HTERT RPE-1 (cell line): ENCODE measurements around the gene PDE5A.
"Not testable (repeated sequence)": the region's sequence is repeated elsewhere in the genome, so short reads cannot be mapped to it uniquely, and the experiment has no call there.

Experiments used
- in situ Hi-C: fragments of 300-500 bp; cut with MboI; formaldehyde crosslinking; loops from 4 replicates; pipeline ENCODE4 v1.14.3; 2020; ENCODE audit warnings: low sequenced_read_pairs

The PDE5A gene

DNA sequence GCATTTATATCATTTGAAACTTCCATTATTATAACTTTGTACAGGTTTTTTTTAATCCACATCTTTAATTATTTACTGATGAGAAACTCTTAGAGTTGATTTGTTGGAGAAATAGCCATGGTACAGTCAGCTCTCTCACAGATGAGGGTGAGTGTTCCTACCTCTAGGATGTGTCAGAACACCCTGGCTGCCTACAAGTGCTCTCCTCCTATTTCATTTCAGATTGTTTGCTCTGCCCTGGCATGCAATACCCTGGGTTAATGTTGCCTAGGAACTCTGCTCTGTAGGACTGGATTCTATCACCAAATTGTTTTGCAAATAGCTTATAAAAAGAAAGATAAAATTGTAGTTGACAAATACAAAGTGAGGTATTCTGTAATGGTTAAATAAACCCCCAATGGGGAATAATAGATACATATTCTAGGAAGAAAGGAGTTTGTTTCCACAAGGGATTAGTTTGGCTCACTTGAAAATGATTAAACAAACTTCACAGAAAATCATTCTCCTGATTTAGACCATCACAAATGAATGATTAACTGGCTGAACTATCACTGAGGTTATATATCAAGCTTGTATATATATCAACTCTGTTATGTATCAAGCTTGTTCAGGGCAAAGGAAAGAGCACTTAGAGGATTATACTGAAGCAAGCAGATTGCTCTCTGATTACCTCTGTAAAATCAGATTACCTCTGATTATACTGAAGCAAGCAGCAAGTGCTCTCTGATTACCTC is 150.0 kb downstream of the PDE5A start:
- in situ Hi-C loops: no loop called here

DNA sequence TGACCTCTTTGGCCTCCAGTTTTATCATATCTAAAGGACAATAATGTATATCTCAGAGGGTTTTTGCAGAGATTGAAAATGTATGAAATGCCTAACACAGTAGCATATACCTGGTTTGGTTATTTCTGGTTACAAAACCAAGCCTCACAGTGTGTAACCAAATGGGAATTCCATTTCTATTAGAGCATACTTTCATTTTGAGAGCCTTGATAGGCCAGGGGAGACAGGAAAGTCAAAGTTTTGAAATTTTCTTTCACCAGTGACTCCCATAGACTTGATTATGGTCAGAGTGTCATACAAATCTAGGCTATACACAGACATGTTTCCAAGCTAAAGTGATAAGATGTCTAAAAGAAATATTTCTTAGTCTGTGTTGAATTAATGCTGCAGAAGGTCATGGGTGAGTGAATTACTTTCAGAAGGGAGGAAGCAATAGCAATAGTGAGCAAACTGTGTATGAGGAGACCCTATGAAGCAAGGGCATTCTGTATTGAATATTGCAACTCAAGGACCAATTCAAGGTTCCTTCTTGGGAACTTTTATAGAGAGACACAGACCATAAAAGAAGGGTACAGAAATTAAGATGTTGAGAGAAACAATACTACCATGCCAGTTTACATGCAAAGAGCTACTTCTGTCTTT is 151.1 kb downstream of the PDE5A start:
- in situ Hi-C loops: no loop called here

DNA sequence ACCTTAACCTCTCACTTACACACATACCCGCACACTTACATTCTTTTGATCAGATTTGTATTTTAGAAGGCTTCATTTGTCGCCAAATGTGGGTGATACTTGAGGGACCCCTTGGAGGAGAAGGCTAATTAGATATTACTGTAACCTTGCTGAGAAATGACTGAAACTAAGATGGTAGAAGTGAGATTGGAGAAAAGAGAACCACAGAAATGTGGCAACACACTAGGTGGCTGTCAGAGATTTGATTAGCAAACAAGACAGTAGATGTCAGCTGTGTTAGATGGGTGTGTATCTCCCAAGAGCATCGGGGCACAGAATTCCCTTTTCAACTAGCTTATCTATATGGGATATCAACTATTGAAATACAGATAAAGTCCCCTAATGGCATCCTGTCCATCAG is 157.3 kb downstream of the PDE5A start:
- in situ Hi-C loops: no loop called here

DNA sequence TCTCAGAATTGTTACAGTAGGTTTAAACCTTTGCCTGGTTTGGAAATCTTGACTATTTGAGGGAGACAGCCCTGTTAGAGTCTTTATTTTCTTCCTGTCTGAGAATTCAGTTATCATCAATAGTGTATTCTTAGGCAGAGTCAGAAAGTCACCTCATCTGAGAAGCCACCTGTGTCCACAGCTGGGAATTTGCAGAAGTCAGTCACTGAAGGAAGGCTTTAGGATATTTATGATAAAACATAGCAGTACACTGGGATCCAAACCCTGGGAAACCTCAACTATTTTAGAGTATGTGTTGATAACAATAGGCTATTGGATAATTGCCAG is 157.9 kb downstream of the PDE5A start:
- in situ Hi-C loops: not testable (repeated sequence)

DNA sequence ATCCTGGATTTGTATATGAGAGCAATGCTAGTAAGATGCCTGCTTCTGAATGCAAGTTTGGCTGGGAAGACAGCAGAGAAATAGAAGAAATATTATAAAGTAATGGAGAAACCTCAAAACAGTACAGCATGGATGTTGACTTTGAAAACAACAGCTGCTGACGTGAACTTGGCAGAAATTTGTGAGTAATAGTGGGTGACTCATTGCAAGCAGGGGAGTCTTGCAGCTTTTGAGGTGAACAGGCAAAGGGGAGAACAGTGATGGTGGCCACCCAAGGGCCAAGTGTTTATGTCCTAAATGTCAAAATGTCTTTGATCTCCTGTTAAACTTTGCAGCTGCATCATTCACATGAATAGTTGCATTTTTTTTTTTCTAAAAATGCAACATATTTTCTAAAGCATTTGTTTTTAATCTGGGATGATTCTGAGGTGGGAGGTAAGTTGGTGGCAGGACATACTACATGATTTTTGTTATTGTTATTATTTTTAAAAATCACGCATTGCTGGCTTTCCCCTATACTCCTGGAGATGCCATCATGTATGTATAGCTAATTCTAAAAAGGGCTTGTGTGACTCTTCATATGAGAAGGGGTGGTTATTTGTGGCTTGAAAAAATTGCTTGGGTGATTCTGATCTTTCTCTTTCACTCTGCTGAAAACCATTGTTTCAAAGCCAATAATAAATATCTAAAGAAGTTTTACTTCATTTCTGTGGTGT is 158.4 kb downstream of the PDE5A start:
- in situ Hi-C loops: not testable (repeated sequence)

DNA sequence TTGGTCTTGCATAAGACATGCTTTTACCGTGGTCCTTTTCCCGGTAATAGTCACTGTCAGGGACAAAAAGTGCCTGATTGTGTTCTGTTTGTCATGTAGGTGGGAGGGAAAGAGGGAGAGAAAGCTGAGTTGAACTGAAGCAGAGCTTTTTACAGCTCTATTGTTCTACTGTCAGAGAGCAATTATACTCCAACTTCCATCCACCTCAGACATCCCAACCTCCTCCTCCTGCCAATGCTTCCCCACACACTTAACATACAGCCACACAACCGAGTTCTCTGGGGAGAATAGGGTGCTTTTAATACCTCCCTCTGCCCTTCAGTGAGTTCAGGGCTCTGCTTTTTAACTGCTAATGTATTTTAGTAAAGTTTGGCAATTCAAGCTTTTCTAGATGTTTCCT is 159.6 kb downstream of the PDE5A start:
- in situ Hi-C loops: not testable (repeated sequence)

DNA sequence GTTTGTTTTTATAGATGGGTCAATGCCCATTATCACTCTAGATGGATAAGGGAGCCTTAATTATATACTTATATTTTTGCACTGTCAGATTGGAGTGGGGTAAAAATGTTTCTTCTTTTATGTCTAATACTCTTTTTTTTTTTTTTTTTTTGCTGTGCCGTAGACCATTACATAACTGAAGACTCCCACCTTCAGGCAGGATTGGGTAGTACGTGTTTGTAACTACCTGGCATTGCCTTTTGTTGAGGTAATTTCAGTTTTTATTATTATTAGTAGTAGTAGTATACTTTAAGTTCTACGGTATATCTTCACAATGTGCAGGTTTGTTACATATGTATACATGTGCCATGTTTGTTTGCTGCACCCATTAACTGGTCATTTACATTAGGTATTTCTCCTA is 165.9 kb downstream of the PDE5A start:
- in situ Hi-C loops: not testable (repeated sequence)

DNA sequence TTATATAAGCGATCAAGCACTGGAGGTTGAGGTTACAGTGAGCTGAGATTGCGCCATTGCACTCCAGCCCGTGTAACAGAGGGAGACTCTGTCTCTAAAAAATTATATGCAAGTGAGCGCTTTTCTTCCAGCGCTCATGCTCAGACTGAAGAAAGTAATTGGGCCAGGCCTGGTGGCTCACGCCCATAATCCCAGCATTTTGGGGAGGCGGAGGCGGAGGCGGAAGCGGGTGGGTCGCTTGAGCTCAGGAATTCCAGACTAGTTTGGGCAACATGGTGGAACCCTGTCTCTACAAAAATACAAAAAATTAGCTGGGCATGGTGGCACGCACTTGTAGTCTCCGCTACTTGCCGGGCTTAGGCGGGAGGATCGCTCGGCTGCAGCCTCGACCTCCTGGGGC is 172.9 kb downstream of the PDE5A start:
- in situ Hi-C loops: not testable (repeated sequence)

DNA sequence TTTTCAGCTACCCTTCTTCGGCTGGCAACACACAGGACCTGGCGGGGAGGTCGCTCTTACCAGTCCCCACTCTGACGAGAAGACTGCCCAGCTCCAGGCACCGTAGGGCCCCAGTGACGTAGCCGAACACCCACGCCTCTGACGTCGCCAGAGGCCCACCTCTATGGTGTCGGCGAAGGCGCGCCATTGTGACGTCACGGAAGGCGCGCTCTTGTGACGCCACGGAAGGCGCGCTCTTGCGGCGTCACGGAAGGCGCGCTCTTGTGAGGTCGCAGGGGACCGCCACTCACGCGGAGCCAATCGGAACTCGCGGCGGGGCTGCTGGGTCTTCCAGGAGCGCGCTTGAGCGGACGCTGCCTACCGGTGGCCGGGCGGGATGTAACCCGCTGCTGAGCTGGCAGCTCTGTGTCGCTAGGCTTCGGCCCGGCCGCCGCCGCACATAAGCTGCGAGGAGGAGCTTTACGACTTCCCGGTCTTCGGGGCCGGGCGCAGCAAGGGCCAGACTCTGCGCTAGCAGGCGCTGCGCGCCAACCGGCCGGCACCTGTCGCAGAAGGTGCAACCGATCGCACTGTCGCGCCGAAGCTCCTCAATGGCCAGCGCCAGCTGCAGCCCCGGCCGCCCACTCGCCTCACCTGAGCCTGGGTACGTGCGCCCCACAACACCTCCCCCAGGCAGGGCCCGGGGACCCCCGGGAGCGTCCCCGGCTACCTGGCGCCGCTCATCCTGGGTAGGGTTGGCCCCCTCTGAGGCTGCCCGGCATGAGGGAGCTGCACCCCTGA is 173.9 kb downstream of the PDE5A start:
- in situ Hi-C loops: not testable (repeated sequence)

DNA sequence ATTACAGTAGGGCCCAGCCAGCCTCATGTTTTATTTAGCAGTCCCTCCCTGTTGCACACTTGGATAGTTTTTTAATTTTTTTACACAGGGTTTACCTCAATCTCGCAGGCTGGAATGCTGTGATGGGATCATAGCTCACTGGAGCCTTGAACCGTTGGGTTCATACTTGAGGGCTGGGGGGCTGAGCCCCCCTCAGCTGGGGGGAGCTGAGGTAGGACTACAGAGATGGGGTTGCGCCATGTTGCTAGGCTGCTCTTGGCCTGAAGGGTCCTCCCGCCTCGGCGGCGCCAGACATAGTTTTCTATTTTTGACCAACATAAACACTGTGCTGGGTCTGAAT is 174.5 kb downstream of the PDE5A start:
- in situ Hi-C loops: not testable (repeated sequence)

DNA sequence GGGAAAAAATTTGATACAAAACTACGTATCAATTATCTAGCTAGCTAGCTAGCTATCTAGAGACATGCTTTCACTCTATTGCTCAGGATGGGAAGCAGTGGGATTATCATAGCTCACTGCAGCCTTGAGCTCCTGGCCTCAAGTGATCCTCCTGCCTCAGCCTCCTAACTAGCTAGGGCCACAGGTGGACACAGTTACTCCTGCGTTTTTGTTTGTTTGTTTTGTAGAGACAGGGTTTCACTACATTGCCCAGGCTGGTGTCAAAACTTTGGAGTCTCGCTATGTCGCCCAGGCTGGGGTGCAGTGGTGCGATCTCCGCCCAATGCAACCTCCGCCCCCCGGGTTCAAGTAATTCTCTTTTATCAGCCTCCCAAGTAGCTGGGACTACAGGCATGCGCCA is 175.3 kb downstream of the PDE5A start:
- in situ Hi-C loops: not testable (repeated sequence)

DNA sequence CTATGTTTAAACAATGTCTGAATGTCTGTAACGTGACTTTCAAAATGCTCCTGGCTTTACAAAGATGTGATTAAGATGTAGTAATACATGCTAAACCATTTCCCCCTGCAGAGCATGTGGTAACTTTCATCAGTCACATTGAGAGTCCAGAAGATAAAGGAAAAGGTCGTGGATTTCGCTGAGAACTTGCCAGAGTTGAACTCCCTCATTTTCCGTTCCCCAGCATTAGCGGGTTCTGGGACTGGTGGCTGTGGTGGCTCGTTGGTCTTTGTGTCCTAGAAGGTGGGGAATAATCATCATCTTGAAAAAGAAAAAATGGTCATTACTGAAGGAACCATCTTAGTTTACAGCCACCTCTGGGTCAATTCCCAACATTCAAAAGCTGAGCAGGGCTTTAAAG is 178.8 kb downstream of the PDE5A start:
- in situ Hi-C loops: not testable (repeated sequence)
